IMR-90 (cell line): ENCODE measurements around the gene KRT35. TPM values are rescaled to one million over a fixed set of nuclear protein-coding genes. Genes with fewer than 3 reads are reported as not detected.

Experiments used
- ATAC-seq: fragments of 200-7000 bp; cut with Tn5 transposase; 2 replicates; pipeline ENCODE4 v1.9.1; 2020; ENCODE audit warnings: low read depth, mild to moderate bottlenecking, moderate library complexity
- BruUV-seq: library from RNA; stranded (reverse); fragments of 400-500 nt; replicated peaks from 2 replicates; lab custom pipeline; 2021; lab: Mats Ljungman, UMichigan
- CTCF ChIA-PET: fragments of 300-600 bp; formaldehyde crosslinking; extraction: SDS; loops from one replicate; lab custom pipeline; 2021; ENCODE audit warnings: antibody characterized with exemption; lab: Yijun Ruan, JAX
- POLR2A ChIA-PET: fragments of 300-600 bp; sonication (Branson Sonifier 250); formaldehyde crosslinking; loops from one replicate; lab custom pipeline; 2022; ENCODE audit warnings: antibody characterized with exemption; ENCODE audit not compliant: unreplicated experiment; lab: Charles Lee
- DNase-seq: peaks from one replicate; pipeline ENCODE4 v3.0.0; 2013
- H2AFZ ChIP-seq: replicated peaks from 2 replicates; pipeline ENCODE3; 2013; ENCODE audit warnings: low read length, mild to moderate bottlenecking; ENCODE audit not compliant: poor library complexity
- H2AK5ac ChIP-seq: 2 replicates; pipeline ENCODE4 v1.6.1; 2013; ENCODE audit warnings: low read depth, low read length, inconsistent platforms
- H2AK9ac ChIP-seq: replicated peaks from 2 replicates; pipeline ENCODE3; 2013; ENCODE audit warnings: mild to moderate bottlenecking, low read depth, low read length, moderate library complexity; ENCODE audit not compliant: poor library complexity
- H2BK120ac ChIP-seq: 2 replicates; pipeline ENCODE4 v1.6.1; 2013; ENCODE audit warnings: low read depth, low read length, inconsistent platforms
- H2BK15ac ChIP-seq: 3 replicates; pipeline ENCODE4 v1.6.1; 2013; ENCODE audit warnings: low read depth, low read length, inconsistent platforms
- H2BK20ac ChIP-seq: 2 replicates; pipeline ENCODE4 v1.6.1; 2013; ENCODE audit warnings: low read depth, mild to moderate bottlenecking, inconsistent platforms, low read length, moderate library complexity
- H2BK5ac ChIP-seq: 2 replicates; pipeline ENCODE4 v1.6.1; 2013; ENCODE audit warnings: mild to moderate bottlenecking, low read depth, low read length, inconsistent platforms; ENCODE audit not compliant: poor library complexity, severe bottlenecking
- H3K14ac ChIP-seq: replicated peaks from 2 replicates; pipeline ENCODE4 v1.6.1; 2013; ENCODE audit warnings: low read depth, low read length, inconsistent platforms
- H3K18ac ChIP-seq: 2 replicates; pipeline ENCODE4 v1.6.1; 2013; ENCODE audit warnings: low read depth, low read length, control low read depth
- H3K23ac ChIP-seq: 2 replicates; pipeline ENCODE4 v1.6.1; 2013; ENCODE audit warnings: low read depth, low read length, inconsistent platforms
- H3K27ac ChIP-seq: 2 replicates; pipeline ENCODE4 v1.5.1; 2013; ENCODE audit warnings: mild to moderate bottlenecking, control low read depth, low read length; ENCODE audit not compliant: insufficient read depth
- H3K27me3 ChIP-seq: 2 replicates; pipeline ENCODE4 v1.6.1; 2013; ENCODE audit warnings: low read length; ENCODE audit not compliant: control insufficient read depth, insufficient read depth
- H3K36me3 ChIP-seq: 2 replicates; pipeline ENCODE4 v1.6.1; 2013; ENCODE audit warnings: low read length, mixed read lengths; ENCODE audit not compliant: control insufficient read depth, insufficient read depth
- H3K4ac ChIP-seq: 2 replicates; pipeline ENCODE4 v1.6.1; 2013; ENCODE audit warnings: low read depth, low read length, inconsistent platforms
- H3K4me1 ChIP-seq: 2 replicates; pipeline ENCODE4 v1.6.1; 2013; ENCODE audit warnings: low read length, mixed read lengths; ENCODE audit not compliant: control insufficient read depth, insufficient read depth
- H3K4me2 ChIP-seq: 2 replicates; pipeline ENCODE4 v1.6.1; 2013; ENCODE audit warnings: low read depth, mild to moderate bottlenecking, control low read depth, low read length, moderate library complexity
- H3K4me3 ChIP-seq: 2 replicates; pipeline ENCODE4 v1.5.1; 2013; ENCODE audit warnings: low read depth, mild to moderate bottlenecking, control low read depth, low read length, moderate library complexity; ENCODE audit not compliant: insufficient read depth
- H3K56ac ChIP-seq: 2 replicates; pipeline ENCODE4 v1.6.1; 2013; ENCODE audit warnings: low read length, inconsistent platforms; ENCODE audit not compliant: insufficient read depth; ENCODE audit errors: extremely low read depth
- H3K79me1 ChIP-seq, 2 experiments: 2 replicates each; pipeline ENCODE4 v1.6.1; 2013; ENCODE audit warnings: low read length in 2 of 2, inconsistent platforms in 1 of 2, low read depth in 1 of 2
- H3K9ac ChIP-seq: 2 replicates; pipeline ENCODE4 v1.6.1; 2013; ENCODE audit warnings: low read depth, low read length, control low read depth
- H3K9me1 ChIP-seq: 2 replicates; pipeline ENCODE4 v1.6.1; 2013; ENCODE audit warnings: low read length, inconsistent platforms; ENCODE audit not compliant: insufficient read depth
- H3K9me3 ChIP-seq: 2 replicates; pipeline ENCODE4 v1.6.1; 2013; ENCODE audit warnings: low read length; ENCODE audit not compliant: control insufficient read depth, insufficient read depth
- H4K20me1 ChIP-seq: 2 replicates; pipeline ENCODE4 v1.6.1; 2013; ENCODE audit warnings: low read length, inconsistent platforms; ENCODE audit not compliant: insufficient read depth
- H4K5ac ChIP-seq: 2 replicates; pipeline ENCODE4 v1.6.1; 2013; ENCODE audit warnings: mild to moderate bottlenecking, low read depth, low read length, control low read depth
- H4K8ac ChIP-seq, 2 experiments: 2 replicates each; pipeline ENCODE4 v1.6.1; 2013; ENCODE audit warnings: low read depth in 2 of 2, low read length in 2 of 2, control low read depth in 1 of 2, inconsistent platforms in 1 of 2
- H4K91ac ChIP-seq: 2 replicates; pipeline ENCODE4 v1.6.1; 2013; ENCODE audit warnings: low read depth, low read length, inconsistent platforms; ENCODE audit not compliant: insufficient read depth
- CTCF ChIP-seq: conservative IDR thresholded peaks from 2 replicates; pipeline ENCODE4 v1.5.1; 2012; ENCODE audit warnings: mild to moderate bottlenecking, low read depth, low read length, improper control_type of control experiment
- MAZ ChIP-seq: IDR thresholded peaks from 2 replicates; pipeline ENCODE4 v1.6.1; 2012; ENCODE audit warnings: low read depth, mild to moderate bottlenecking, low read length, improper control_type of control experiment, moderate library complexity, borderline replicate concordance
- RAD21 ChIP-seq: IDR thresholded peaks from 2 replicates; pipeline ENCODE4 v1.6.1; 2012; ENCODE audit warnings: low read length, improper control_type of control experiment
- RCOR1 ChIP-seq: IDR thresholded peaks from 2 replicates; pipeline ENCODE4 v1.6.1; 2012; ENCODE audit warnings: mild to moderate bottlenecking, low read length, improper control_type of control experiment; ENCODE audit not compliant: insufficient replicate concordance
- SMC3 ChIP-seq: fragments of 150-350 bp; IDR thresholded peaks from 2 replicates; pipeline ENCODE4 v1.6.1; 2016; ENCODE audit warnings: low read depth, mild to moderate bottlenecking, antibody characterized with exemption, low read length, moderate library complexity
- WGBS, 2 experiments: methylation state at CpG; one replicate each; pipeline versions ENCODE4 v1.1.5 to v1.1.7; 2013; ENCODE audit warnings: missing lambda C conversion rate in 2 of 2; ENCODE audit not compliant: insufficient read length in 1 of 2; ENCODE audit errors: extremely low coverage in 2 of 2; 5-methylcytosine and 5-hydroxymethylcytosine counted together
- dilution Hi-C: fragments of 300-500 bp; cut with HindIII; formaldehyde crosslinking; loops from one replicate; pipeline ENCODE4 v1.14.3; 2018; ENCODE audit warnings: low sequenced_read_pairs; ENCODE audit not compliant: unreplicated experiment
- in situ Hi-C: fragments of 300-500 bp; cut with MboI; formaldehyde crosslinking; loops from 3 replicates; pipeline ENCODE4 v1.14.3; 2019; ENCODE audit warnings: low sequenced_read_pairs, inconsistent platforms, mixed read lengths
- intact Hi-C: fragments of 100-400 bp; cut with micrococcal nuclease; formaldehyde crosslinking; loops from 2 replicates; pipeline ENCODE4 v1.10.0; 2022
- polyA plus RNA-seq, 3 experiments: library from polyadenylated mRNA; depleted of rRNA; stranded (reverse); fragments of >200 nt; gene quantifications; 2 replicates each; pipeline ENCODE4 v1.2.3, GENCODE V29; 2012; ENCODE audit warnings: low replicate concordance in 1 of 3
- total RNA-seq: library from RNA; depleted of rRNA; stranded (reverse); fragments of >200 nt; gene quantifications from 2 replicates; pipeline ENCODE4 v1.2.3, GENCODE V29; 2012

KRT35 gene
- total and polyA plus RNA-seq, 2 of the 4 experiments (the other 2 are of a cell fraction) = not detected

DNA sequence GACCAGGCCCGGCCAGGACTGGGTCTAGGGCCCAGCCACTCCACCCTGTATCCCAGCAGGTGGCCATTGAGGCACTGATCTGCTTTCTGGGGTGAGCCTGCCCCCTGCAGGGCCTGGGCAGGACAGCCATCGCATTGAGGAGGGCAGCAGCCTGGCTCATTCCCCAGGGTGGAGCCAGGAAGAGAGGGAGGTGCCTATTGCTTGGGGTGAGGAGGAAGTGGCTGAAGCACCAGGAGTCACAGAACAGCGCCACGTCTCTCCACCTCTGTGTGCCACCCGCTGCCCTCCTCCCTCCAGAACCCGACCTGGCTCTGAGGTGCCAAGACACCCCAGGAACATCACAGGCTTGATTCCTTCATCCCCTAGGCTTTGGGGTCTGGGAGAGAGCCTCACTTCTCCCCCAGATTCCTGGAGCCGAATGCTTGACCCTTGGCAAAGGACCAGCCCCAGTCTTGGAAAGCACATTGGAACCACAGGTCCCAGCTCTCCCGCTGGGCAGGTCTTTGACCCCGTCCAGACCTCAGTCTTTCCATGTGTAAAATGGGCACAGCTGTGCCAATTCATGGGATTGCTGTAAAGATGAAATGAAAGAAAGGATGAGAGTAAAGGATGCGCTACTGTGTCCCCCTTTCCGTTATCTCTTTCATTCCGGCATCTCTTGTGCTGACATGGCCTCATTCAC lies 16.0 kb upstream of the KRT35 start:
- H3K18ac ChIP-seq = peak overlapping the region; percentile 74; the same call in 1 of the 2 replicates
- no peaks in the 10 kb centered on the region for H4K20me1 ChIP-seq
- peak overlapping the region; percentile 92 for H2AK9ac ChIP-seq
- peak overlapping the region; percentile 36; the same call in 1 of the 2 replicates for H3K27ac ChIP-seq
- ATAC-seq = peak; percentile 97
- no peaks in the 10 kb centered on the region for H3K36me3 ChIP-seq
- peak overlapping the region; percentile 88 for H2BK5ac ChIP-seq
- H3K9me3 ChIP-seq = no peaks in the 10 kb centered on the region
- ChIA-PET POLR2A (no interaction called here), CTCF (interaction anchor here (0.8 to 1.0 kb wide), 3 partner anchors 166 to 175 kb away, joined by 3 to 6 read pairs (median 3); no protein-coding TSS in a partner anchor)
- peak overlapping the region; percentile 92 for H2BK20ac ChIP-seq
- peak; percentile 83 for DNase-seq
- peak; percentile 11; the same call in 1 of the 2 replicates for TF ChIP-seq MAZ
- no peak for TF ChIP-seq RCOR1
- TF ChIP-seq CTCF = peak; percentile 93
- TF ChIP-seq RAD21 = peak; percentile 94
- peak; percentile 89 for TF ChIP-seq SMC3
- peak overlapping the region; percentile 67; the same call in 1 of the 2 replicates for H3K23ac ChIP-seq
- H3K79me1 ChIP-seq = no peaks in the 10 kb centered on the region
- no TSS peak for BruUV-seq
- peaks cover 22% of the 10 kb centered on the region for H3K4me1 ChIP-seq
- H3K9ac ChIP-seq = peak overlapping the region; percentile 29; the same call in 1 of the 2 replicates
- intact Hi-C loops = loop anchor here (1.0 to 5.0 kb wide), 4 partner anchors 168 to 640 kb away; partner anchors contain the start of gene KRTAP2-3
- H2AFZ ChIP-seq = peak overlapping the region; percentile 87
- H4K5ac ChIP-seq = peak overlapping the region; percentile 79
- H3K27me3 ChIP-seq = no peaks in the 10 kb centered on the region
- no peak overlapping the region for H3K4me3 ChIP-seq
- in situ Hi-C loops = no loop called here
- peak overlapping the region; percentile 96 for H2BK120ac ChIP-seq
- dilution Hi-C loops = no loop called here
- H2BK15ac ChIP-seq = peak overlapping the region; percentile 83; the same call in 2 of the 3 replicates
- H3K4ac ChIP-seq = peak overlapping the region; percentile 97
- no peak overlapping the region for H3K56ac ChIP-seq
- peak overlapping the region; percentile 81 to 96 for H4K8ac ChIP-seq
- H3K4me2 ChIP-seq = no peak overlapping the region
- H2AK5ac ChIP-seq = peak overlapping the region; percentile 96
- peak overlapping the region; percentile 92 for H3K14ac ChIP-seq
- WGBS, 2 experiments = no CpG with 5 or more reads among the region's 12 CpGs
- peak overlapping the region; percentile 92; the same call in 1 of the 2 replicates for H4K91ac ChIP-seq
- peaks cover 29% of the 10 kb centered on the region for H3K9me1 ChIP-seq
